Hepatocyte (in vitro differentiated cells): Measurements from ENCODE around the gene ARHGAP30. TPM values are rescaled to one million over a fixed set of nuclear protein-coding genes. Genes with fewer than 3 reads are reported as not detected.

Experiments
- DNase-seq: peaks from one replicate; pipeline ENCODE4 v3.0.0-alpha.2; 2016; ENCODE audit warnings: low spot score
- H2AFZ ChIP-seq: fragments of 200-600 bp; sonication (generic); 2 replicates; pipeline ENCODE4 v1.6.0; 2016; ENCODE audit warnings: antibody characterized with exemption, mild to moderate bottlenecking
- H3K27ac ChIP-seq: fragments of 200-600 bp; sonication (generic); 2 replicates; pipeline ENCODE4 v1.5.1; 2016; ENCODE audit warnings: mild to moderate bottlenecking
- H3K27me3 ChIP-seq: fragments of 200-600 bp; sonication (generic); 2 replicates; pipeline ENCODE4 v1.6.1; 2016
- H3K36me3 ChIP-seq: fragments of 200-600 bp; sonication (generic); replicated peaks from 2 replicates; pipeline ENCODE4 v1.5.1; 2016; ENCODE audit warnings: low read depth; ENCODE audit not compliant: insufficient read depth
- H3K4me1 ChIP-seq: fragments of 200-600 bp; sonication (generic); 2 replicates; pipeline ENCODE4 v1.5.1; 2016; ENCODE audit warnings: mild to moderate bottlenecking, moderate library complexity; ENCODE audit not compliant: insufficient read depth
- H3K4me2 ChIP-seq: fragments of 200-600 bp; sonication (generic); 2 replicates; pipeline ENCODE4 v1.6.0; 2016
- H3K4me3 ChIP-seq: fragments of 200-600 bp; sonication (generic); 2 replicates; pipeline ENCODE4 v1.5.1; 2016; ENCODE audit warnings: mild to moderate bottlenecking
- H3K79me2 ChIP-seq: fragments of 200-600 bp; sonication (generic); 2 replicates; pipeline ENCODE4 v1.6.0; 2017; ENCODE audit warnings: mild to moderate bottlenecking
- H3K9me2 ChIP-seq: fragments of 200-600 bp; sonication (generic); replicated peaks from 2 replicates; pipeline ENCODE4 v1.6.0; 2017; ENCODE audit warnings: mild to moderate bottlenecking; ENCODE audit not compliant: insufficient read depth
- H3K9me3 ChIP-seq: fragments of 200-600 bp; sonication (generic); 2 replicates; pipeline ENCODE4 v1.5.1; 2016; ENCODE audit warnings: low read depth, mild to moderate bottlenecking
- H4K20me1 ChIP-seq: fragments of 200-600 bp; sonication (generic); 2 replicates; pipeline ENCODE4 v1.6.0; 2016; ENCODE audit warnings: mild to moderate bottlenecking; ENCODE audit not compliant: insufficient read depth, poor library complexity, severe bottlenecking
- EZH2 ChIP-seq: fragments of 200-600 bp; sonication (generic); IDR thresholded peaks from 2 replicates; pipeline ENCODE4 v1.6.1; 2016; ENCODE audit warnings: antibody characterized with exemption, mild to moderate bottlenecking, borderline replicate concordance
- EZH2phosphoT487 ChIP-seq: fragments of 200-600 bp; sonication (generic); IDR thresholded peaks from one replicate; pipeline ENCODE4 v1.6.1; 2018; ENCODE audit warnings: antibody characterized with exemption, mild to moderate bottlenecking, low read depth, moderate library complexity; ENCODE audit not compliant: unreplicated experiment, severe bottlenecking
- WGBS: methylation state at CpG from one replicate; pipeline ENCODE4 v1.1.6; 2016; ENCODE audit warnings: low lambda C conversion rate; ENCODE audit errors: missing lambda C conversion rate; 5-methylcytosine and 5-hydroxymethylcytosine counted together
- polyA plus RNA-seq: library from polyadenylated mRNA; unstranded; fragments of >200 nt; fragmentation: Nextera tagmentation; extraction: Ambion mirVana; gene quantifications from 2 replicates; pipeline ENCODE4 v1.2.1, GENCODE V29; 2016
- total RNA-seq: library from RNA; depleted of rRNA; stranded (reverse); fragments of >200 nt; gene quantifications from 2 replicates; pipeline ENCODE4 v1.2.3, GENCODE V29; 2014
- TF ChIP-seq, protein P1 (sequence below): fragments of 200-600 bp; sonication (generic); IDR thresholded peaks from 2 replicates; pipeline ENCODE4 v1.5.1; 2016; ENCODE audit warnings: antibody characterized with exemption, mild to moderate bottlenecking; ENCODE audit not compliant: poor library complexity

Gene ARHGAP30
- total and polyA plus RNA-seq, 2 experiments from 2014 or later, result 0.80 to 1.7 TPM

DNA sequence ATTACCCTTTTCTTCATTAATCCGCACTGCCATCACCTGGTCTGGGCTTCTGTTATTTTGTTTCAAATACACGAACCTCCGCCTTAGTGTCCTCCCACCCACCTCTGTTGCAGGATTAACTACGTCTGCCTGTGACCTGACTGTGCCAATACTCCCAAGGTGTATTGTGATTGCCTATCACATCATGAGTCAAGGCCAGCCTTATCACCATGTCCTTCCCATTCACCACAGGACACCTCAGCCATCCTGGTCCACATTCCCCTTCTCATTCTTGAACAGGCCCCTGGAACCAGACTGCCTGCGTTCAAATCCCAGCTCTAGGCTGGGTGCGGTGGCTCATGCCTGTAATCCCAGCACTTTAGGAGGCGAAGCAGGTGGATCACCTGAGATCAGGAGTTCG lies 63.1 kb downstream of the ARHGAP30 start:
- peaks cover 19% of the 10 kb centered on the region for H3K4me1 ChIP-seq
- WGBS, result 86% methylated on average over 8 of the region's 8 CpGs
- TF ChIP-seq EZH2phosphoT487 (no peak), EZH2 (no peak)
- TF ChIP-seq, protein P1, sequence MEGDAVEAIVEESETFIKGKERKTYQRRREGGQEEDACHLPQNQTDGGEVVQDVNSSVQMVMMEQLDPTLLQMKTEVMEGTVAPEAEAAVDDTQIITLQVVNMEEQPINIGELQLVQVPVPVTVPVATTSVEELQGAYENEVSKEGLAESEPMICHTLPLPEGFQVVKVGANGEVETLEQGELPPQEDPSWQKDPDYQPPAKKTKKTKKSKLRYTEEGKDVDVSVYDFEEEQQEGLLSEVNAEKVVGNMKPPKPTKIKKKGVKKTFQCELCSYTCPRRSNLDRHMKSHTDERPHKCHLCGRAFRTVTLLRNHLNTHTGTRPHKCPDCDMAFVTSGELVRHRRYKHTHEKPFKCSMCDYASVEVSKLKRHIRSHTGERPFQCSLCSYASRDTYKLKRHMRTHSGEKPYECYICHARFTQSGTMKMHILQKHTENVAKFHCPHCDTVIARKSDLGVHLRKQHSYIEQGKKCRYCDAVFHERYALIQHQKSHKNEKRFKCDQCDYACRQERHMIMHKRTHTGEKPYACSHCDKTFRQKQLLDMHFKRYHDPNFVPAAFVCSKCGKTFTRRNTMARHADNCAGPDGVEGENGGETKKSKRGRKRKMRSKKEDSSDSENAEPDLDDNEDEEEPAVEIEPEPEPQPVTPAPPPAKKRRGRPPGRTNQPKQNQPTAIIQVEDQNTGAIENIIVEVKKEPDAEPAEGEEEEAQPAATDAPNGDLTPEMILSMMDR, result no peak
- H3K4me2 ChIP-seq, result no peak overlapping the region
- no peak overlapping the region for H3K4me3 ChIP-seq
- peaks cover 51% of the 10 kb centered on the region for H4K20me1 ChIP-seq
- no peaks in the 10 kb centered on the region for H3K9me2 ChIP-seq
- DNase-seq, result no peak
- no peaks in the 10 kb centered on the region for H3K36me3 ChIP-seq
- H3K27ac ChIP-seq, result no peak overlapping the region
- no peaks in the 10 kb centered on the region for H3K27me3 ChIP-seq
- no peaks in the 10 kb centered on the region for H3K9me3 ChIP-seq
- H2AFZ ChIP-seq, result no peak overlapping the region
- peaks cover 94% of the 10 kb centered on the region for H3K79me2 ChIP-seq

DNA sequence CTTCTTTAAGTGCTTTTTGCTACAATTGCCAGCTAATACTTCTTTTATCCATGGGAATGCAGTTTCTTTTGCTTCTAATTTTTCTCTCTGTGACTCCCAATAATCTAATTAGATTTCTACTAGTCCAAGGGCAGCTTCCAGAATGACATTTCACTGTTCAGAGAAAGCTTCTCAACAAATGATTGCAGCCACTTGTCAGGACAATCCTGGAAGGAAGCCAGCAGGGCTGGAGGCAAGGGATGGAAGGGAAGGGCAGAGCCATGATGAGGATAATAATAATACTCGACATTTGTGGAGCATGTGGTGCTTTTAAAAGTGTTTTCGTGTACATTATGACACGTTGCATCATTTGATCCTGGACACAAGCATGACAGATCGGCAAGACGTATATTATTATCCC lies 68.2 kb downstream of the ARHGAP30 start:
- no peaks in the 10 kb centered on the region for H3K27me3 ChIP-seq
- no peak overlapping the region for H3K4me3 ChIP-seq
- H3K9me3 ChIP-seq, result no peaks in the 10 kb centered on the region
- peaks cover 58% of the 10 kb centered on the region for H3K79me2 ChIP-seq
- H4K20me1 ChIP-seq, result peaks cover 24% of the 10 kb centered on the region
- no peak overlapping the region for H3K27ac ChIP-seq
- no peak for DNase-seq
- no peaks in the 10 kb centered on the region for H3K9me2 ChIP-seq
- H2AFZ ChIP-seq, result no peak overlapping the region
- peaks cover 15% of the 10 kb centered on the region for H3K4me1 ChIP-seq
- TF ChIP-seq, protein P1, result no peak
- TF ChIP-seq EZH2phosphoT487 (no peak), EZH2 (no peak)
- no peaks in the 10 kb centered on the region for H3K36me3 ChIP-seq
- no peak overlapping the region for H3K4me2 ChIP-seq
- 80% methylated on average over 5 of the region's 5 CpGs for WGBS

DNA sequence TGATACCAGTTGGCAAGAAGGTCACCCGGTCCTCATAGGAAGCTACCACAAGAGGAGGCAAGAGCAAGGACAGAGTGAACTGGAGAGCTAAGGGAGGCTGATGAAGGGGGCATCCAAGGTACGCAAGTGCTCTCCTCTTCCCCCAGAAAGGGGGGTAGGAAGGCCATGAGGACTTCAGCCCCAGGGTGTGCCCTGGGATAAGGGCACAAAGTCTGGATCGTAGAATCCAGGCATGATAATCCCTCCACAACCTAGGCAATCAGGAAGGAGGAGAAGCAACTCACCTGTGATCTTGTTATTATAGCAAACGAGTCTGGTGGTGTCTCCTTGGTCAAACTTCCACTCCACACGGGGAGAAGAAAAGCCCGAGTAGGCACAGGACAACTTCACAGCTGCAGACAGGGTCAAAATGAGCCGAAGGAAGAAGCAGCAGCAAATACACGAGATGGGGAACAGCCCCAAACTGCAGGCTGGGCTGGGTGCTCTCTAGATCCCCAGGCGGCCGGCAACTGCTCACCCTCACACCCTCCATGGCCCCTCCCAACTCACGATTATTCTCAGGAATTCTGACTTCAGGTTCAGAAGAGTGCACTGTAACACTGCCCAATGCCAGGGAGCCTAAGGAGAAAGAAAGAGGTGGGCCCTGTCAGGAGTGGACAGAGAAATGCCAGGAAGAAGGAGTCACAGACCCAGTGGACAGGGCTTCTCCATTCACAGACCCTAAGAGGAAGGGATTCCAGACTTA lies 68.8 kb downstream of the ARHGAP30 start:
- no peak overlapping the region for H3K4me2 ChIP-seq
- H2AFZ ChIP-seq, result no peak overlapping the region
- H3K27ac ChIP-seq, result no peak overlapping the region
- peaks cover 15% of the 10 kb centered on the region for H3K4me1 ChIP-seq
- peaks cover 19% of the 10 kb centered on the region for H4K20me1 ChIP-seq
- H3K9me2 ChIP-seq, result no peaks in the 10 kb centered on the region
- no peak overlapping the region for H3K4me3 ChIP-seq
- H3K36me3 ChIP-seq, result no peaks in the 10 kb centered on the region
- 87% methylated on average over 11 of the region's 11 CpGs for WGBS
- H3K27me3 ChIP-seq, result no peaks in the 10 kb centered on the region
- H3K79me2 ChIP-seq, result peaks cover 51% of the 10 kb centered on the region
- no peak for TF ChIP-seq EZH2
- DNase-seq, result no peak
- no peaks in the 10 kb centered on the region for H3K9me3 ChIP-seq

DNA sequence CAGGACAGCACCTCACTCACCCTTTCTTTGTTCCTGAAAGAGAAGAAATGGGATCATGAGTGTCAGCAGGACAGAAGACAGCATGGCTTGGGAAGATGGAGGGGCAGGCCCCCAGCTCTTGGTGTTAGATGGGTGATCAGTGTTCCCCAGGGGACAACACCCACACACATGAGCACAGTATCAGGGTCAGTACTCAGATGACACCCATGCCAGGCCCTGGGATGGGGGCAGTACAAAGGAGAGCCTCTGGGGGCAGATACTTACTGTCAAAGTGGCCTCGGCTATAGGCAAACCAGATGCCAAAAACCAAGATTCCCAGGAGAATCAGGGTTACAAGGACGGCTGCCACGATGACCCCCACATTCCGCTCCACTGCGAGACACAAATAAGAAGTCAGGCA lies 70.3 kb downstream of the ARHGAP30 start:
- no peak overlapping the region for H3K4me3 ChIP-seq
- H3K9me3 ChIP-seq, result no peaks in the 10 kb centered on the region
- no peak for DNase-seq
- TF ChIP-seq EZH2phosphoT487 (no peak), EZH2 (no peak)
- TF ChIP-seq, protein P1, result no peak
- no peaks in the 10 kb centered on the region for H3K9me2 ChIP-seq
- H3K4me1 ChIP-seq, result peaks cover 15% of the 10 kb centered on the region
- no peak overlapping the region for H2AFZ ChIP-seq
- H3K27me3 ChIP-seq, result no peaks in the 10 kb centered on the region
- peak overlapping the region; percentile 75 for H3K27ac ChIP-seq
- peaks cover 6% of the 10 kb centered on the region for H4K20me1 ChIP-seq
- peaks cover 36% of the 10 kb centered on the region for H3K79me2 ChIP-seq
- H3K36me3 ChIP-seq, result no peaks in the 10 kb centered on the region
- H3K4me2 ChIP-seq, result no peak overlapping the region
- 96% methylated on average over 5 of the region's 5 CpGs for WGBS
